ENCODE data around the gene OR10V1. TPM values are rescaled to one million over a fixed set of nuclear protein-coding genes. Genes with fewer than 3 reads are reported as not detected.

OR10V1 gene
- total RNA-seq, 1 experiment from 2014 or later: not detected

DNA sequence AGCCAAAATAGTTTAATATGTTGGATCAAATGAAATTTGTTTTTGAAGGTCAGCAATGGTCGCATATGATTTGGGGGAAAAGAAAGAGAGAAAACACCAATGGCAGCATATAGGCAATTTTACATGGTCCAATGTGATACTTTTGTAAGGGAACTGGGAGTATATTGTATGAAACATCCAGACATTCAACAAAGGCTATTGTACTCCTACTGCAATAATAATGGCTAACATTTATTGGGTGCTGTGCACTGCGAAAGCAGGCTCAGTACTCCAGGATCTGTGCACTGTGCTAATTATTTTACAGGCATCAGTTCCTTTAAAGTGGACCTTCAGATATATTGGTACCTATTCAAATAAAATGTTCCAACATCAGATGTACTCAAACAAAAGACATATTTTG is 5.9 kb upstream of the OR10V1 start:
- Mint-ChIP-seq H3K4me3 (ENCODE audit: unreplicated experiment) (no peak overlapping the region), H3K27me3 (ENCODE audit: insufficient read depth, unreplicated experiment) (no peaks in the 10 kb centered on the region), H3K27ac (ENCODE audit: low read depth, unreplicated experiment) (no peak overlapping the region), H3K9me3 (ENCODE audit: unreplicated experiment) (no peaks in the 10 kb centered on the region), H3K4me1 (ENCODE audit: insufficient read depth, unreplicated experiment) (no peaks in the 10 kb centered on the region), H3K36me3 (ENCODE audit: insufficient read depth, unreplicated experiment) (no peaks in the 10 kb centered on the region)
- no peak for DNase-seq (ENCODE audit: unreplicated experiment)
- TF ChIP-seq, protein P1, sequence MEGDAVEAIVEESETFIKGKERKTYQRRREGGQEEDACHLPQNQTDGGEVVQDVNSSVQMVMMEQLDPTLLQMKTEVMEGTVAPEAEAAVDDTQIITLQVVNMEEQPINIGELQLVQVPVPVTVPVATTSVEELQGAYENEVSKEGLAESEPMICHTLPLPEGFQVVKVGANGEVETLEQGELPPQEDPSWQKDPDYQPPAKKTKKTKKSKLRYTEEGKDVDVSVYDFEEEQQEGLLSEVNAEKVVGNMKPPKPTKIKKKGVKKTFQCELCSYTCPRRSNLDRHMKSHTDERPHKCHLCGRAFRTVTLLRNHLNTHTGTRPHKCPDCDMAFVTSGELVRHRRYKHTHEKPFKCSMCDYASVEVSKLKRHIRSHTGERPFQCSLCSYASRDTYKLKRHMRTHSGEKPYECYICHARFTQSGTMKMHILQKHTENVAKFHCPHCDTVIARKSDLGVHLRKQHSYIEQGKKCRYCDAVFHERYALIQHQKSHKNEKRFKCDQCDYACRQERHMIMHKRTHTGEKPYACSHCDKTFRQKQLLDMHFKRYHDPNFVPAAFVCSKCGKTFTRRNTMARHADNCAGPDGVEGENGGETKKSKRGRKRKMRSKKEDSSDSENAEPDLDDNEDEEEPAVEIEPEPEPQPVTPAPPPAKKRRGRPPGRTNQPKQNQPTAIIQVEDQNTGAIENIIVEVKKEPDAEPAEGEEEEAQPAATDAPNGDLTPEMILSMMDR (IDR thresholded peaks at IDR 0.05; ENCODE audit: unreplicated experiment): no peak
- intact Hi-C loops (cut with micrococcal nuclease): no loop called here
- POLR2A ChIA-PET: no interaction called here
- no TSS peak for BruUV-seq (replicated peaks)
- CTCF ChIA-PET: interaction anchor here (0.7 kb wide), 1 partner anchor 26 kb away, joined by 3 read pairs; no protein-coding TSS in a partner anchor

DNA sequence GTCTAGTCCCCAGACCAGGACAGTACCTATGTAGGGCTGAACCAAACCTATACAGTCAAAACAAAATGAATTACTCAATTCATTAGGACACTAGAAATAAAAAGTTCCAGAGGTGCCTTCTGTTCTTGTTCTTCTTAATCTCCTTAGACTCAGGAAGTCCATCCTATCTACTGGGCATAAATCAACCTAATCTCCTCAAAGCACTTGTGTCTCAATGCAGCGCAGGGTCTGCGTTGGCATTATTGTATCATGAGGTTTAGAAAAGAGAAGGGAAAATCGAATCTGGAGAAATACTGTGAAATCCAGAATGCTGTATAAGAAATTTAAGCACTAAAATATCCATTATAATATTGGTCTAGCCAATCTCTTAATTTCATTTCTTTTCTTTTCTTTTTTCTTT is 2.4 kb upstream of the OR10V1 start:
- no peaks in the 10 kb centered on the region for H3K9me3 Mint-ChIP-seq (ENCODE audit: unreplicated experiment)
- H3K4me1 Mint-ChIP-seq (ENCODE audit: insufficient read depth, unreplicated experiment): no peaks in the 10 kb centered on the region
- BruUV-seq (replicated peaks): no TSS peak
- H3K27me3 Mint-ChIP-seq (ENCODE audit: insufficient read depth, unreplicated experiment): no peaks in the 10 kb centered on the region
- H3K27ac Mint-ChIP-seq (ENCODE audit: low read depth, unreplicated experiment): no peak overlapping the region
- POLR2A ChIA-PET: no interaction called here
- intact Hi-C loops (cut with micrococcal nuclease): no loop called here
- CTCF ChIA-PET: no interaction called here
- DNase-seq (ENCODE audit: unreplicated experiment): no peak
- TF ChIP-seq, protein P1 (IDR thresholded peaks at IDR 0.05; ENCODE audit: unreplicated experiment): no peak
- no peak overlapping the region for H3K4me3 Mint-ChIP-seq (ENCODE audit: unreplicated experiment)
- no peaks in the 10 kb centered on the region for H3K36me3 Mint-ChIP-seq (ENCODE audit: insufficient read depth, unreplicated experiment)

DNA sequence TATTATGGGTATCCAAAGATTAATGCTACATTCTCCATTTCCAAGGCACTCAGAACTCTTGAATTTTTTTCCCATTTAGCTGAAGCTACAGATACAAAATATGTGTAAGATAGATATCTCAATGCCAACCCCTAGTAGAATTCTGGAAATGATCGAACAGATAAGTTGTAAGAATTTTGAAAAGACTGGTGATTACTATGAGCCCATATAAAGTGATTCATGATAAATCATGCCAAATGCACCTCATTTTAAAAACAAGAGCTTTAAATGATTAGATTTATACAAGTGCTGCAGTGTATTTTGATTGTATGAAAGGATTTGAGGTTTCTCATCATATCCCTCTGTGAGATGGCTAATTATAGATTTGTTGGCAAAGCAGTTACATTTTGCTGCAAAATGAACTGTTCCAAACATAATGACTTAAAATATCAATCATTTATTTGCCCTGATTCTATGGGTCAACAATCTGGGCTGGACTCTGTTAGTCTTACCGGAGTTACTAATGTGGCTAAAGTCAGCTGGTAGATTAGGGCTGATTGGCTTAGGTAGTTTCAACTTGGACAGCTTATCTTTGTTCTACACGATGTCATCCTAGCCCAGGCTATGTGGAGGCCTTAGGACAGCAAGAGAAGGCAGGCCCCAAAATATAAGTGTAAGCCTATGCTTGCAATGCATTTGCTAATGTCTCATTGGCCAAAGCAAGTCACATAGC is 3.4 kb downstream of the OR10V1 start:
- no peaks in the 10 kb centered on the region for H3K9me3 Mint-ChIP-seq (ENCODE audit: unreplicated experiment)
- TF ChIP-seq, protein P1 (IDR thresholded peaks at IDR 0.05; ENCODE audit: unreplicated experiment): no peak
- intact Hi-C loops (cut with micrococcal nuclease): no loop called here
- POLR2A ChIA-PET: interaction anchor here (0.8 to 1.1 kb wide), 2 partner anchors 31 to 41 kb away, joined by 3 read pairs; partner anchors contain the start of gene PATL1
- no TSS peak for BruUV-seq (replicated peaks)
- no peak for DNase-seq (ENCODE audit: unreplicated experiment)
- H3K4me3 Mint-ChIP-seq (ENCODE audit: unreplicated experiment): no peak overlapping the region
- no peaks in the 10 kb centered on the region for H3K27me3 Mint-ChIP-seq (ENCODE audit: insufficient read depth, unreplicated experiment)
- H3K4me1 Mint-ChIP-seq (ENCODE audit: insufficient read depth, unreplicated experiment): peaks cover 18% of the 10 kb centered on the region
- H3K36me3 Mint-ChIP-seq (ENCODE audit: insufficient read depth, unreplicated experiment): no peaks in the 10 kb centered on the region
- H3K27ac Mint-ChIP-seq (ENCODE audit: low read depth, unreplicated experiment): no peak overlapping the region
- CTCF ChIA-PET: interaction anchor here (0.6 kb wide), 1 partner anchor 1615 kb away, joined by 4 read pairs; no protein-coding TSS in a partner anchor

DNA sequence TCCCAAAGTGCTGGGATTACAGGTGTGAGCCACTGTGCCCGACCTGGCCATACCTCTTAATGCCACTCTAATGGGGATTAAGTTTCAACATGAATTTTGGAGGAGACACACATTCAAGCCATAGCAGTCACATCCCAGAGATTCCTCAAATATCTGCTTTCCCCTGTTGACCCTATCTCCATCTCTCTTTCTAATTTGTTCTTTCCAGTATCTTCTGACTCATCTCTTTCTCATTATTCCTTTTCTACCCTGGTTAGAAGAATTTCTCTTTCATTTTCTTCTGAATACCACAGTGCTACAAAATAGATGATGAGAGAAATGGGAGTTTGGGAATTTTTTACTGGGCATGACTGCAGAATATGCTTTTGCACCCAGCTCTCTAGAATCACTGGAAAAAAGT is 5.1 kb downstream of the OR10V1 start:
- ChIA-PET CTCF (interaction anchor here (0.6 kb wide), 1 partner anchor 56 kb away, joined by 3 read pairs; no protein-coding TSS in a partner anchor), POLR2A (no interaction called here)
- no TSS peak for BruUV-seq (replicated peaks)
- H3K4me3 Mint-ChIP-seq (ENCODE audit: unreplicated experiment): no peak overlapping the region
- no peak overlapping the region for H3K27ac Mint-ChIP-seq (ENCODE audit: low read depth, unreplicated experiment)
- peaks cover 7% of the 10 kb centered on the region for H3K9me3 Mint-ChIP-seq (ENCODE audit: unreplicated experiment)
- DNase-seq (ENCODE audit: unreplicated experiment): no peak
- TF ChIP-seq, protein P1 (IDR thresholded peaks at IDR 0.05; ENCODE audit: unreplicated experiment): no peak
- intact Hi-C loops (cut with micrococcal nuclease): no loop called here
- no peaks in the 10 kb centered on the region for H3K27me3 Mint-ChIP-seq (ENCODE audit: insufficient read depth, unreplicated experiment)
- peaks cover 25% of the 10 kb centered on the region for H3K4me1 Mint-ChIP-seq (ENCODE audit: insufficient read depth, unreplicated experiment)
- H3K36me3 Mint-ChIP-seq (ENCODE audit: insufficient read depth, unreplicated experiment): no peaks in the 10 kb centered on the region

Measured in MCF 10A (cell line).